Stomach smooth muscle (tissue), 2 donors: ENCODE results near the gene ADAMTS16.

Experiments
- H3K27ac ChIP-seq: one replicate; pipeline ENCODE4 v1.7.0; 2013; ENCODE audit warnings: mild to moderate bottlenecking, low read length, inconsistent platforms
- H3K27me3 ChIP-seq, 2 donors: one replicate each; pipeline ENCODE4 v1.7.0; 2013; ENCODE audit warnings: low read length in 2 of 2; ENCODE audit not compliant: insufficient read depth in 2 of 2, control insufficient read depth in 1 of 2
- H3K36me3 ChIP-seq, 2 donors: one replicate each; pipeline ENCODE4 v1.7.0; 2013; ENCODE audit warnings: low read length in 2 of 2; ENCODE audit not compliant: control insufficient read depth in 2 of 2, insufficient read depth in 2 of 2
- H3K4me1 ChIP-seq: one replicate; pipeline ENCODE4 v1.7.0; 2013; ENCODE audit warnings: low read length; ENCODE audit not compliant: control insufficient read depth, insufficient read depth
- H3K4me3 ChIP-seq, 2 donors: one replicate each; pipeline ENCODE4 v1.7.0; 2013; ENCODE audit warnings: low read length in 2 of 2
- H3K9ac ChIP-seq, 2 donors: one replicate each; pipeline ENCODE4 v1.7.0; 2013; ENCODE audit warnings: low read length in 2 of 2, mild to moderate bottlenecking in 1 of 2
- H3K9me3 ChIP-seq, 2 donors: one replicate each; pipeline ENCODE4 v1.7.0; 2013; ENCODE audit warnings: low read length in 2 of 2; ENCODE audit not compliant: control insufficient read depth in 2 of 2
- donor health status: healthy.
- donor health status: Pancreatic carcinoma.

ADAMTS16 gene

DNA sequence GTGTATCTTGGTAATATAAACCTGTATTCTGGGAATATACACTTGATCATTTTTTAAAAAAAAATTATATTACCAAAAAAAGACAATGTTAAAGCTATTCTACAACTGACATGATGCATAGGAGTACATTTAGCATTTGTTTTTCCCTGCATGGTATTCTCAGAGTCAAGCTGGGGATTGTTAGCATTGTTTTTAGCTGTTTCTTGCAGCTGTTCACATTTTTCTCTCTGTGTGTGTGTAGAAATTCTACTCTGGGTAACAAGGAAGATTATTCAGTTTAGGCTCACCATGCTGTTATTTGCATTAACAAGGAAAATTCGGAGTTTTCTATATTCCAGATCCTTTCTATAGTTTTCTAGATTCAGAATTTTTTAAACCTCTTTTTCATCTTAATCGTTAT lies 62.2 kb downstream of the ADAMTS16 start:
- no peaks in the 10 kb centered on the region for H3K36me3 ChIP-seq
- H3K4me3 ChIP-seq = no peak overlapping the region
- H3K27me3 ChIP-seq = no peaks in the 10 kb centered on the region
- H3K4me1 ChIP-seq = no peaks in the 10 kb centered on the region
- no peak overlapping the region for H3K9ac ChIP-seq
- H3K27ac ChIP-seq = no peak overlapping the region
- H3K9me3 ChIP-seq = no peaks in the 10 kb centered on the region

DNA sequence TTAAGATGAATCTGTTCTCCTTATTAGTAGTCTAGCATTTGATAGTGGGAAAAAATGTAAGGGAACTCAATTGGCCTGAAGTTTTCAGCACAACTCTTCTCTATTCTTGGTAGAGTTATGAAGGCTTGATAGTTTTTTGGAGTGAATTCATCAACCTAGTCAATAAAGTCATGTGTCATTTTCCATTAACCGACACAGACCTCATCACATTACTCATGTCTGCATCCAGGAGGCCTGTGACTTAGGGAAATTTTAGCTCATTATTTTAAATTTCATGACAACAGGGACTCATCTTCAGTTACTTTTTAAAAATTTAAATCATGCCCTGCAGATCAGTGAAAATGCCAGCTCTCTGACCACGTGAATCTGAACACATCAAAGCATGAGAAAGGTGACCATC lies 63.3 kb downstream of the ADAMTS16 start:
- H3K9me3 ChIP-seq = no peaks in the 10 kb centered on the region
- no peaks in the 10 kb centered on the region for H3K27me3 ChIP-seq
- no peak overlapping the region for H3K27ac ChIP-seq
- H3K4me3 ChIP-seq = no peak overlapping the region
- H3K9ac ChIP-seq = no peak overlapping the region
- H3K36me3 ChIP-seq = no peaks in the 10 kb centered on the region
- no peaks in the 10 kb centered on the region for H3K4me1 ChIP-seq

DNA sequence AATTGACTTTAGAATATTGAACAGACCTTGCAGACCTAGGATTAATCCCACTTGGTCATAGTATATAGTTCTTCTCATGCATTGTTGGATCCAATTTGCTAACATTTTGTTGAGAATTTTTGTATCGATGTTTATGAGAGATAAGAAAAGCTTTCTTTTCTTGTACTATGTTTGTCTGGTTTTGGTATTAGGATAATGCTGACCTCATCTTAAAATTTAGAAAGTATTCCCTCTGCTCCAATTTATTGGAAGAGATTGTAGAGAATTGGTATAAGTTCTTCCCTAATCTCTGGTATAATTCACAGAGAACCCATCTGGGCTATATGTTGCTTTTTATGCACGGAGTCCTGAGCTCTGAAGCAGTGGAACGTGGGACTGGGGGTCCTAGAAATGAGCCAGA lies 67.7 kb downstream of the ADAMTS16 start:
- no peaks in the 10 kb centered on the region for H3K36me3 ChIP-seq
- no peaks in the 10 kb centered on the region for H3K9me3 ChIP-seq
- H3K27ac ChIP-seq = no peak overlapping the region
- no peak overlapping the region for H3K9ac ChIP-seq
- H3K27me3 ChIP-seq = no peaks in the 10 kb centered on the region
- H3K4me3 ChIP-seq = no peak overlapping the region
- no peaks in the 10 kb centered on the region for H3K4me1 ChIP-seq

DNA sequence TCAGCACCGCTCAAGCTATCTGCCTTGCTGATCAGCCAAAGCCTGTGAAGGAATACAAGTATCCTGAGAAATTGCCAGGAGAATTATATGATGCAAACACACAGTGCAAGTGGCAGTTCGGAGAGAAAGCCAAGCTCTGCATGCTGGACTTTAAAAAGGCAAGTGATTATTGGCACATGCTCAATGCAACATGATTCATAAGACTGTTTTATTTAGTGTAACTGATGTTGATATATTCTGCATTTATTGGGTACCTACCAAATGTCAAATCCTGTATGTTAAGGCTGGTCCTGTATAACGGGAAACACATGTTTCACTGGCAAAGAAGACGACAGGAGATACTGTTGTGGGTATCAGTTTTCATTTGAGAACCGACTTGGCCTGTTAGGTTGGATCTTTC lies 69.0 kb downstream of the ADAMTS16 start:
- Histone ChIP-seq H3K9me3 (no peaks in the 10 kb centered on the region), H3K4me3 (no peak overlapping the region), H3K9ac (no peak overlapping the region), H3K27me3 (no peaks in the 10 kb centered on the region), H3K36me3 (no peaks in the 10 kb centered on the region), H3K27ac (no peak overlapping the region), H3K4me1 (no peaks in the 10 kb centered on the region)

DNA sequence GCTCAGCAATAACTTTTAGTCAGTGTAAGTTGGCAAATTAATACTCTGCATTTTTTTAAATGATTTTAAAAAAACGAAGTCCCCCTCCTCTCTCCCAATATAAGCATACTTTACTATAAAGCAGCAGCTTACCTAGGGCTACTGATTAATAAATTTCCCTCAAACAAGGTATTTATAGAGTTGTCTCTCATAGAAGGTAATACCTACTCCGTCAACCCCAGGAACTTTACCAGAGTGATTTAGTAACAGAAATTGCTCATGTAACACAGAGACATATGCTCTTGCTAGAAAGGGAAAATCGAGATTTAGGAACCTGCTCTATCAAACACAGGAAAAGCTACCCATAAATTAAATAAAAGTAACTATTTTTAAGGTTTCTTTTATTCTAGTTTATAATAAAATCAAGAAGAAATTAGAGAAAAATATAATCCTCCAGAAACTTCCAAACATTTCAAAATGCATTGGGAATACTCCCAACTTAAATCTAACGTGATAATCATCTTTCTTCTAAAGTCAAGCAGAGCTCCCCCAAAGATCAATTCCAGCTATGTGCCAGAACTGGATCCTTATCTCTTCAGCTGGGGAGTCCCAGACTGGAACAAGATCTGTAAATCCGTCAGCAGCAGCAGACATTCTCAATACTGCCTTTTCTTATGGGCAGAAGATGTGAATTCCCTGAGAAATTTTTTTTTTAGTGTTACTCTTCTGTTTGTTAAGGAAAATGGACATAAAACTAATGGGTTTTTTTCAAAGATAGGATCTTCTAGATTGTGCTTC lies 69.6 kb downstream of the ADAMTS16 start:
- H3K9me3 ChIP-seq = no peaks in the 10 kb centered on the region
- H3K9ac ChIP-seq = no peak overlapping the region
- H3K4me1 ChIP-seq = no peaks in the 10 kb centered on the region
- no peaks in the 10 kb centered on the region for H3K36me3 ChIP-seq
- H3K27me3 ChIP-seq = no peaks in the 10 kb centered on the region
- H3K27ac ChIP-seq = no peak overlapping the region
- no peak overlapping the region for H3K4me3 ChIP-seq

DNA sequence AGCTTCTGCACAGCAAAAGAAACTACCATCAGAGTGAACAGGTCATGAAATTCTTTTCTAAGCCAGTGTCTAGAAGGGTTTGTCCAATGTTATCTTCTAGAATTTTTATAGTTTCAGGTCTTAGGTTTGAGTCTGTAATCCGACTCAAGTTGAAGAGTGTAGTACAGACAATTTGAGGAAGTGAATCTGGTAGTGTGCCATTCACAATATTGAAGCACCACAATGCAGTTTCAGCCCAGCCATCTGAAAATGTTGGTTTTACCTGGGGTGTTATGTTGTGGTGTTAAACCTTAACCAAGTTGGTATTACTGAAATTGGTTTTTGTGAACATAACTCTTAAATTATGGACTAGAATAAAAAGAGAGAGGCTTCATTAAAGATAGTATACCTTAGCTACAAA lies 77.2 kb downstream of the ADAMTS16 start:
- Histone ChIP-seq H3K36me3 (no peaks in the 10 kb centered on the region), H3K4me1 (no peaks in the 10 kb centered on the region), H3K27ac (no peak overlapping the region), H3K27me3 (no peaks in the 10 kb centered on the region), H3K9me3 (no peaks in the 10 kb centered on the region), H3K9ac (no peak overlapping the region), H3K4me3 (no peak overlapping the region)

DNA sequence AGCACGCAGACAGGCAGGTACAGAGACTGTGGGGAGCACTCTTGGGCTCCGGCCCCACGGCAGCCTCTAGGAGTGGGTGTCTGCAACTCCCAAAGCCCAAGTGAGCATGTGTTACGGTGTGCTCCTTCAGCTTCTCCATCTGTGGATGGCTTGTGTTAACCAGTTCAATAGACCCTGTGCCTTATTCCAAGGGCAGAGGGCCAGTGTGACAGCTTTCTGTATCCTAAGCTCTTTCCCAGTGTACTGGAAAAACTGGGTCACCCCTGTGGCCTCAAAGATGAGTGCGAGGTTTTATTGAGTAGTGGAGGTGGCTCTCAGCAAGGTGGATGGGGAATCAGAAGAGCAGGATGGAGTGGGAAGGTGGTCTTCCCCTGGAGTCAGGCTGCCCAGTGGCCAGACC lies 78.3 kb downstream of the ADAMTS16 start:
- no peaks in the 10 kb centered on the region for H3K27me3 ChIP-seq
- H3K9me3 ChIP-seq = no peaks in the 10 kb centered on the region
- H3K27ac ChIP-seq = no peak overlapping the region
- H3K4me1 ChIP-seq = no peaks in the 10 kb centered on the region
- H3K36me3 ChIP-seq = no peaks in the 10 kb centered on the region
- H3K9ac ChIP-seq = no peak overlapping the region
- H3K4me3 ChIP-seq = no peak overlapping the region

DNA sequence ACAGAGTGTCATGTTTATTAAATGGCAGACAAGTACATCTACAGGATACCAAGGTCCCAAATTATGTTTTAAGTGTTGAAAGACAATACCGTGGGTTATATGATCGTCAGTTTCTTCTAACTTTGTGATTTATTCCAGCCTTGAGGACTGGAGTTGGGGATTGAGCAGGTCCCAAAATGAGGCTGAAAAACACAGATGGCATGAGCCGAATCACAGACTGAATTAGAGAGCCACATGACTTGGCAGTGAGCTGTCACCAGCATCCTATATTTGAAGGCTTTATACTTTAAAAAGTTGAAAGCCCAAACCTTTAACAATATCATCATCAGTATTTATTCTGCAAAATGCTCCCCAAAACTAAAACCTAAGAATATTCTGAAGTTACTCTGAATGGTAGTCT lies 79.4 kb downstream of the ADAMTS16 start:
- H3K9me3 ChIP-seq = peaks cover 0 to under 1% of the 10 kb centered on the region in 2 donors
- no peaks in the 10 kb centered on the region for H3K27me3 ChIP-seq
- H3K36me3 ChIP-seq = no peaks in the 10 kb centered on the region
- H3K4me1 ChIP-seq = no peaks in the 10 kb centered on the region
- H3K27ac ChIP-seq = no peak overlapping the region
- no peak overlapping the region for H3K4me3 ChIP-seq
- no peak overlapping the region for H3K9ac ChIP-seq

DNA sequence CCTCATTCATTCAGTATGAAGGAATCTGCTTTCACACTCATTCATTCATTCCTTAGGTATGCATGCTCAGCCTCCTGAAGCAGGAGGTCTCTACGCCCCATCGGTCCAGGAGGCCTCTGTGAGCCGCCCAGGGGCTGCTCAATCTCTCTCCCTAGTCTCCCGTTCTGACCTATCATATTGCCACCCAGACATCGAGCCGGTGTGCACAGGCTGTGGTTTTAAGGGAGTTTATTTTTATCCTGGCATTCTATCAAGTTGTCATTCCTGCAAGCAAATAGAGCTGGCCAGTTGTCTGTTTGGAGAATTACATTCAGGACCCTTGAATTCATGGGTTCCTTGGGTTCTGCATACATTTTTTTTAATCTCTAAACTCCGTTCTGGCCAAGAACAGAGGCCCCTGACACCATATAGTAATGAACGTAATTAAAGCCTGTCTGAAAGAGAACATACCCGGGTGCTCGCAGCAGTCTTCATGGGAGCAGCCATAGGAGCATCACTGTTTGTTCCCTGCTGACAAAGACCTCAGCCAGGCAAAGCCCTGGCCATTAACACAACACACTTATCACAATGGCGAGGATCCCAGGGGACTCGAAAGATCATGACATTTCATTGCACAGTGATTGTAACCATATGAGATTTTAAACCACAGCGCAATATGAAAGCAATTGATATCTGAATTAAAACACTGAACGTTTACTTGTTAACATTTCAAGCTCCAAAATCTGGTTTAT lies 80.9 kb downstream of the ADAMTS16 start:
- H3K4me3 ChIP-seq = no peak overlapping the region
- H3K27me3 ChIP-seq = no peaks in the 10 kb centered on the region
- H3K9me3 ChIP-seq = peaks cover 0 to 2% of the 10 kb centered on the region in 2 donors
- no peaks in the 10 kb centered on the region for H3K4me1 ChIP-seq
- no peaks in the 10 kb centered on the region for H3K36me3 ChIP-seq
- no peak overlapping the region for H3K27ac ChIP-seq
- H3K9ac ChIP-seq = no peak overlapping the region

DNA sequence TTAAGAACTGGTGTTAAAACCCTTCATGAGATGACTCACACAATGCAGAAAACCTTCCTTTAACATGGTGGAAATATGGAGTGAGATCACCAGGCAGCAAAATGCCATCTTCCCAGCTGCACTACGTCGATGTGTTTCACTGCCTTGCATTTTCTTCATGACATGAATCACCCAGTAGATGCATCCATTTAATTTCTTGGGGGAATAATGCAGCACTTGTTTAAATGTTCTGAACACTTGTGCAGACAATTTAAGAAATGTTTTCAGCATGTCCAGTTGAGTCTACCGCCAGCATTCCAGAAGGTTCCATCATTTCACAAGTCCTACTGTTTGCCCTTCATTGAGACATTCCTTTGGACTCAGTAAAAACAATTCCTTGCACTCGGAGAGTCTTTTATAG lies 81.6 kb downstream of the ADAMTS16 start:
- no peaks in the 10 kb centered on the region for H3K27me3 ChIP-seq

DNA sequence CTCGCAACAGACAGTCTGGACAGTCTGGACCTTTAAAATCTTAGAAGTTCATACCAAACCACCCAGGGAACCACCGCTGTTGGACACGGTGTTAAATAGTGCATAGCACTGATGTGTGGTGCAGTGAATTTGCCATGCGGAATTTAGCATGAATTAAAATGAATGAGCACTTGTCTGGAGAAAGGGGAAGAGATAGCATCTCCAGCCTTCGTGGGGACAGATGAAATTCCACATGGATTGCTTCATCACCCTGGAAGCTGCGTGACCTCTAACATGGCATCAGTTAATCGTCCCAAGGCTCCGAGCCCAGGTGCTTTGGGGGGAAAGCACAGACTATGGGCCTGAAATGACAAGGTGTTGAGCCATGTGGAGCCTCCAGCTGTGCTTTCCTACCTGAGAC lies 91.4 kb downstream of the ADAMTS16 start:
- Histone ChIP-seq H3K36me3 (no peaks in the 10 kb centered on the region), H3K9ac (no peak overlapping the region), H3K9me3 (peaks cover 0 to 2% of the 10 kb centered on the region in 2 donors), H3K27me3 (no peaks in the 10 kb centered on the region), H3K4me1 (no peaks in the 10 kb centered on the region), H3K4me3 (no peak overlapping the region), H3K27ac (no peak overlapping the region)

More for the DNA sequence above, 81.6 kb downstream of the ADAMTS16 start:
- no peak overlapping the region for H3K9ac ChIP-seq
- no peaks in the 10 kb centered on the region for H3K4me1 ChIP-seq
- H3K4me3 ChIP-seq = no peak overlapping the region
- H3K9me3 ChIP-seq = peaks cover 0 to 2% of the 10 kb centered on the region in 2 donors
- H3K36me3 ChIP-seq = no peaks in the 10 kb centered on the region
- no peak overlapping the region for H3K27ac ChIP-seq
